ENCODE data around the gene COL6A5. TPM values are rescaled to one million over a fixed set of nuclear protein-coding genes. Genes with fewer than 3 reads are reported as not detected.

Gene COL6A5
- total RNA-seq, 1 donor from 2014 or later: not detected

- H3K9me3 ChIP-seq (replicated peaks): no peaks in the 10 kb centered on the region
- no peak for DNase-seq
- no peak overlapping the region for H3K4me3 ChIP-seq
- H3K27me3 ChIP-seq (ENCODE audit: low read depth): no peaks in the 10 kb centered on the region
- TF ChIP-seq, protein P1, sequence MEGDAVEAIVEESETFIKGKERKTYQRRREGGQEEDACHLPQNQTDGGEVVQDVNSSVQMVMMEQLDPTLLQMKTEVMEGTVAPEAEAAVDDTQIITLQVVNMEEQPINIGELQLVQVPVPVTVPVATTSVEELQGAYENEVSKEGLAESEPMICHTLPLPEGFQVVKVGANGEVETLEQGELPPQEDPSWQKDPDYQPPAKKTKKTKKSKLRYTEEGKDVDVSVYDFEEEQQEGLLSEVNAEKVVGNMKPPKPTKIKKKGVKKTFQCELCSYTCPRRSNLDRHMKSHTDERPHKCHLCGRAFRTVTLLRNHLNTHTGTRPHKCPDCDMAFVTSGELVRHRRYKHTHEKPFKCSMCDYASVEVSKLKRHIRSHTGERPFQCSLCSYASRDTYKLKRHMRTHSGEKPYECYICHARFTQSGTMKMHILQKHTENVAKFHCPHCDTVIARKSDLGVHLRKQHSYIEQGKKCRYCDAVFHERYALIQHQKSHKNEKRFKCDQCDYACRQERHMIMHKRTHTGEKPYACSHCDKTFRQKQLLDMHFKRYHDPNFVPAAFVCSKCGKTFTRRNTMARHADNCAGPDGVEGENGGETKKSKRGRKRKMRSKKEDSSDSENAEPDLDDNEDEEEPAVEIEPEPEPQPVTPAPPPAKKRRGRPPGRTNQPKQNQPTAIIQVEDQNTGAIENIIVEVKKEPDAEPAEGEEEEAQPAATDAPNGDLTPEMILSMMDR (IDR thresholded peaks at IDR 0.05; ENCODE audit: borderline replicate concordance): no peak
- no peaks in the 10 kb centered on the region for H3K4me1 ChIP-seq
- H3K27ac ChIP-seq (replicated peaks): no peak overlapping the region
- intact Hi-C loops (cut with micrococcal nuclease): no loop called here
- H3K36me3 ChIP-seq: no peaks in the 10 kb centered on the region
These were observed 111.1 kb downstream of the COL6A5 start for GRCh38 chr3:130456540-130456939.

GRCh38 chr3:130457671-130458070 lies 112.2 kb downstream of the COL6A5 start:
- H3K9me3 ChIP-seq (replicated peaks): no peaks in the 10 kb centered on the region
- intact Hi-C loops (cut with micrococcal nuclease): no loop called here
- H3K4me1 ChIP-seq: no peaks in the 10 kb centered on the region
- no peak for DNase-seq
- H3K27me3 ChIP-seq (ENCODE audit: low read depth): no peaks in the 10 kb centered on the region
- TF ChIP-seq, protein P1 (IDR thresholded peaks at IDR 0.05; ENCODE audit: borderline replicate concordance): no peak
- no peak overlapping the region for H3K4me3 ChIP-seq
- H3K27ac ChIP-seq (replicated peaks): no peak overlapping the region
- no peaks in the 10 kb centered on the region for H3K36me3 ChIP-seq

DNA sequence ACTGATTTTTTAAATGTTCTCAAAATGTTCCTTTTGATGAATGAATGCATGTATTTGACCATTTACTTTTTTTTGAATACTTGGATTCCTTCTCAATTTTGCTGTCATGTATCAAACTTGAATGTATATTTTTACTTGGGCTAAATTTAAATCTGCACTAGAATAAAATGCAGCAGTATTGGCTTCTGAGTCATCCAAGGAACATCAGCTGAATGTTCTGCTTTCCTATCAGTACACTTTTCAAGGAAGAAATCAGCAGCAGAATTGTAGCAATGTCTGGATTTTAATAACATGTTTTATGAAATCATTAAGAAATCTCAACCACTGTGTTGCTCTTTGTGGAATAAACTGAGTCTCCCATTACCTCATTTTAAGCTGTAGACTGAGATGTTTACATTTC lies 114.5 kb downstream of the COL6A5 start:
- no peaks in the 10 kb centered on the region for H3K27me3 ChIP-seq (ENCODE audit: low read depth)
- intact Hi-C loops (cut with micrococcal nuclease): no loop called here
- DNase-seq: no peak
- no peaks in the 10 kb centered on the region for H3K9me3 ChIP-seq (replicated peaks)
- H3K36me3 ChIP-seq: no peaks in the 10 kb centered on the region
- H3K4me1 ChIP-seq: no peaks in the 10 kb centered on the region
- H3K27ac ChIP-seq (replicated peaks): no peak overlapping the region
- H3K4me3 ChIP-seq: no peak overlapping the region
- TF ChIP-seq, protein P1 (IDR thresholded peaks at IDR 0.05; ENCODE audit: borderline replicate concordance): no peak

DNA sequence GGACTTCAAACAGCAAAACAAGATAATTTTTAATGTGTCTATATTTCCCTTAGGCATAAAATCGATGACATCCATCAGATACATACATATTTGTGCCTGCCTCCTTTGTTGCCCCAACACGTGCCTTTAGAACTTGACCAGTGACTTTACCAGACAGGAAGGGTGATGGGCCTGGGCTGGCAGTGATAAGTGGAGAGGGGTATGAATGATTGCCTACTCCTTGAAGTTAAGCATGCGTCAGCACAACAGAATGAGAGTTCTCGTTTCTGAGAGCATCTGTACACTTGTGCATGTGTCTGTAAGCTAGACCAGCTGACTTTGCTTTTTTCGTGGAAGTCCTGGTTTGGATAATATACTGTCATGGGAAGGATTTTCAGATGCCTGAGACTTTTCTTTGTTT lies 116.6 kb downstream of the COL6A5 start:
- intact Hi-C loops (cut with micrococcal nuclease): no loop called here
- H3K27ac ChIP-seq (replicated peaks): no peak overlapping the region
- TF ChIP-seq, protein P1 (IDR thresholded peaks at IDR 0.05; ENCODE audit: borderline replicate concordance): no peak

GRCh38 chr3:130463221-130463620 lies 117.7 kb downstream of the COL6A5 start:
- intact Hi-C loops (cut with micrococcal nuclease): no loop called here
- no peak overlapping the region for H3K27ac ChIP-seq (replicated peaks)
- TF ChIP-seq, protein P1 (IDR thresholded peaks at IDR 0.05; ENCODE audit: borderline replicate concordance): no peak
- no peaks in the 10 kb centered on the region for H3K27me3 ChIP-seq (ENCODE audit: low read depth)
- no peaks in the 10 kb centered on the region for H3K9me3 ChIP-seq (replicated peaks)
- H3K36me3 ChIP-seq: no peaks in the 10 kb centered on the region
- no peaks in the 10 kb centered on the region for H3K4me1 ChIP-seq
- no peak for DNase-seq
- H3K4me3 ChIP-seq: no peak overlapping the region

More for the DNA sequence above, 116.6 kb downstream of the COL6A5 start:
- H3K27me3 ChIP-seq (ENCODE audit: low read depth): no peaks in the 10 kb centered on the region
- no peaks in the 10 kb centered on the region for H3K9me3 ChIP-seq (replicated peaks)
- no peaks in the 10 kb centered on the region for H3K4me1 ChIP-seq
- H3K4me3 ChIP-seq: no peak overlapping the region
- no peak for DNase-seq
- no peaks in the 10 kb centered on the region for H3K36me3 ChIP-seq

DNA sequence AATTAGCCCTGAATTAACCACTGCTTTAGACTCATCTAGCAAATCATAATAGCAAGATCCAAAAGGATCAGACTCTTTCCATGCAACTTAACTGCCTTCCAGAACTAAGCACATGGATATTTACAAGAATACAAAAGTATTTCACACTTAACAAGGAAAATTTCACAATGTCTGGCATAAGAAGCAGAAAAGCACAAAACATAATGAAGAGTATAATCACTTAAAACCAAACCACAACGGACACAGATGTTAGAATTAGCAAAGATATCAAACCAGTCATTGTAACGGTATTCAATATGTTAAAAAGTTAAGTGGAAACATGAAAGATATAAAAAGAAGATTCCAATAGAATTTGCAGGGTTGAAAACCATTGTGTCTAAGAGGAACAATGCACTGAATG lies 120.0 kb downstream of the COL6A5 start:
- intact Hi-C loops (cut with micrococcal nuclease): no loop called here
- H3K36me3 ChIP-seq: no peaks in the 10 kb centered on the region
- no peaks in the 10 kb centered on the region for H3K9me3 ChIP-seq (replicated peaks)
- TF ChIP-seq, protein P1 (IDR thresholded peaks at IDR 0.05; ENCODE audit: borderline replicate concordance): no peak
- H3K4me1 ChIP-seq: no peaks in the 10 kb centered on the region
- H3K27me3 ChIP-seq (ENCODE audit: low read depth): peaks cover 8% of the 10 kb centered on the region
- H3K27ac ChIP-seq (replicated peaks): no peak overlapping the region
- DNase-seq: no peak
- H3K4me3 ChIP-seq: no peak overlapping the region

Measured in left ventricle myocardium inferior (tissue), 1 donor.